Brain microvascular endothelial cell (primary cell): ENCODE data around the gene VTI1A.

Experiments used
- DNase-seq: peaks from one replicate; pipeline ENCODE4 v3.0.0-alpha.2; 2020
- H3K27ac ChIP-seq: fragments of 250-450 bp; sonication (Bioruptor Pico); 2 replicates; pipeline ENCODE4 v1.5.1; 2020; ENCODE audit warnings: mild to moderate bottlenecking, moderate library complexity
- H3K27me3 ChIP-seq: fragments of 250-450 bp; sonication (Bioruptor Pico); replicated peaks from 2 replicates; pipeline ENCODE4 v1.5.1; 2020; ENCODE audit warnings: mild to moderate bottlenecking
- H3K36me3 ChIP-seq: fragments of 250-450 bp; sonication (Bioruptor Pico); replicated peaks from 2 replicates; pipeline ENCODE4 v1.5.1; 2020; ENCODE audit warnings: mild to moderate bottlenecking
- H3K4me3 ChIP-seq: 2 replicates; pipeline ENCODE4 v1.5.1; 2011; ENCODE audit warnings: low read depth, mild to moderate bottlenecking, control low read depth, low read length, moderate library complexity
- in situ Hi-C: cut with HindIII; loops from 2 replicates; pipeline ENCODE4 v1.10.0; 2017; ENCODE audit warnings: low sequenced_read_pairs, low pct_ligation_motif_present
- TF ChIP-seq, protein P1 (sequence below): IDR thresholded peaks from 2 replicates; pipeline ENCODE4 v1.5.1; 2011; ENCODE audit warnings: low read depth, mild to moderate bottlenecking, moderate library complexity, low read length, control low read depth, inconsistent platforms; ENCODE audit errors: missing control alignments

VTI1A gene

DNA sequence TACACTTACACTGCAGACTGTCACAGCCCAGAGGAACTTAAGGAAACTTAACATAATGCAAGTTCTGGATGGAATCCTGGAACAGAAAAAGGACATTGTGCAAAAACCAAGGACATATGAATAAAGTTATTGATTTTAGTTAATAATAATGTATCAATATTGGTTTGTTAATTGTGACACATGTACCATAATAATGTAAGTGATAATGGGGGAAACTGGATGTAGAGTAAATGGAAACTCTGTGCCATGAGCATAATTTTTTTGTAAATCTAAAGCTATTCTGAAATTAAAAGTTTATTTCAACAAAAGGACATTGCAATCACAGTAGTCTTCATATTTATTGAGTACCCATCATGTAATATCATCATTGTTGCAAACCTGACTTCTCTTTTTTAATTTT is 107.2 kb downstream of the VTI1A start:
- H3K4me3 ChIP-seq: no peak overlapping the region
- TF ChIP-seq, protein P1, sequence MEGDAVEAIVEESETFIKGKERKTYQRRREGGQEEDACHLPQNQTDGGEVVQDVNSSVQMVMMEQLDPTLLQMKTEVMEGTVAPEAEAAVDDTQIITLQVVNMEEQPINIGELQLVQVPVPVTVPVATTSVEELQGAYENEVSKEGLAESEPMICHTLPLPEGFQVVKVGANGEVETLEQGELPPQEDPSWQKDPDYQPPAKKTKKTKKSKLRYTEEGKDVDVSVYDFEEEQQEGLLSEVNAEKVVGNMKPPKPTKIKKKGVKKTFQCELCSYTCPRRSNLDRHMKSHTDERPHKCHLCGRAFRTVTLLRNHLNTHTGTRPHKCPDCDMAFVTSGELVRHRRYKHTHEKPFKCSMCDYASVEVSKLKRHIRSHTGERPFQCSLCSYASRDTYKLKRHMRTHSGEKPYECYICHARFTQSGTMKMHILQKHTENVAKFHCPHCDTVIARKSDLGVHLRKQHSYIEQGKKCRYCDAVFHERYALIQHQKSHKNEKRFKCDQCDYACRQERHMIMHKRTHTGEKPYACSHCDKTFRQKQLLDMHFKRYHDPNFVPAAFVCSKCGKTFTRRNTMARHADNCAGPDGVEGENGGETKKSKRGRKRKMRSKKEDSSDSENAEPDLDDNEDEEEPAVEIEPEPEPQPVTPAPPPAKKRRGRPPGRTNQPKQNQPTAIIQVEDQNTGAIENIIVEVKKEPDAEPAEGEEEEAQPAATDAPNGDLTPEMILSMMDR: no peak
- no peaks in the 10 kb centered on the region for H3K36me3 ChIP-seq
- H3K27me3 ChIP-seq: no peaks in the 10 kb centered on the region
- DNase-seq: no peak
- H3K27ac ChIP-seq: no peak overlapping the region
- in situ Hi-C loops: no loop called here

DNA sequence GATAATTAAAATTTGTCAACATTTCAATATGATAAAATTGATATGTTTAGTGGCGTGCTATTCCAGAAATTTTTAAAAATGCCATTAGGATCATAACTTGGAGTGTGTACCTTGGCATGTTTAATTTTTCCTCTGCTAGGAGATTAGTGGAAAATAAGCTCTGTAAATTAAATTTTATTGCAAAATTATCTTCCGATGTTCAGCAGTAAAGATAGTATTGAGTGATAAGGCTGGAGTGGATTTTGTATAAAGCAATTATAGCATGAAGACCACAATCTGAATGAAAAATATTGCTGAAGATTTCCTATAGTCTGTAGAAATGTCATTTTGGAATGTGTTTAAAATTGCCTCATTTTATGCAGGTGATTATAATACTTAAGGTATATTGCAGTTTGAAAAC is 110.2 kb downstream of the VTI1A start:
- no peaks in the 10 kb centered on the region for H3K27me3 ChIP-seq
- no peaks in the 10 kb centered on the region for H3K36me3 ChIP-seq
- TF ChIP-seq, protein P1: no peak
- H3K4me3 ChIP-seq: no peak overlapping the region
- no peak for DNase-seq
- H3K27ac ChIP-seq: no peak overlapping the region
- in situ Hi-C loops: no loop called here

DNA sequence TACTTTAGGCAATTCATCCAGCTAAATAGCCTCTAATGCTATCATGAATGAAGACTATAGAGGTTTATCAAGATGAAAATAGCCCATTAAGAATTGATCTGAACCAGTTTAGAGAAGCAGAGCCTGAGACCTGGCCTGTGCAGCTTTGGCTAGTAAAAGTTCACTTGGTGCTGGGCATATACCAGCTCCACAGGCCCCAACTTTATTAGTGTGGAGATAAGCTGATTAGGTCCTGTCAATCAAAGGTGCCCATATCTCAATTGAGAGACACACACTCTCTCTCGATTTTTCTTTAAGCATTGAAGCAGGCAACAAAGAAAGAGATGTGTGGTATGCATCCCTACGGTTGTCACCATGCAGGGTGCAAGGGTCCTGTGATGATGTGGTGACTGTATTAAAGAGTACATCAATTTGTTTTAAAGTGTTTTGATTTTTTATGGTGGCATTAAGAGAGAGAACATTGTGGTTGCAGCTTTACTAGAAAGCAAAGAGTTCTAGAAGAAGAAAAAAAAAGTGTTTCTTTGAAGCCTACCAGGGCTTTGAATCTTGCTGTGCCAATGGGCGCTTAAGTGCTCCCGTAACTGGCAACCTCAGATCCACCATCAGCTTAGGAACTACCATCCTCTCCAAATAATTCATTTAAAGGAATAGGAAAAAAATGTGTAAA is 111.6 kb downstream of the VTI1A start:
- TF ChIP-seq, protein P1: no peak
- Histone ChIP-seq H3K27ac (no peak overlapping the region), H3K27me3 (no peaks in the 10 kb centered on the region), H3K4me3 (no peak overlapping the region), H3K36me3 (no peaks in the 10 kb centered on the region)
- in situ Hi-C loops: no loop called here
- no peak for DNase-seq

DNA sequence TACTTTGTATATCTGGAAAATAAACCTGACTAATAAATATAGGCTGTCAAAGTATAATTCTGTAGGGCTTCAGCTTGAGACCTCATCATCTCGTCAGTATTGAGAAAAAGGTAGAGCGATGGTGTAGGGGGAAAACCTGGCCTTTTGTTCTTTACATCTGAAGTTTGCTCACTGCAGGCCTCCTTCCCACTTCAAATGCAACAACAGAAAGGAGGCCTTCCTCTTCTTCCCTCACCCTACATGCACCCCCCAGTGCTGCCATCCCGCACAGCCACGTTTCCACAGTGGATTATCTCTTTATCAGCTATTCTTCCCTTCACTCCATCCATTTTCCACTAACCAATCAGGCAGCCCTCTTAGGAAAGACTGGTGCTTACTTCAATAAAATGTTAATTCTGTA is 112.3 kb downstream of the VTI1A start:
- Histone ChIP-seq H3K27ac (no peak overlapping the region), H3K36me3 (no peaks in the 10 kb centered on the region), H3K27me3 (no peaks in the 10 kb centered on the region), H3K4me3 (no peak overlapping the region)
- TF ChIP-seq, protein P1: no peak
- no peak for DNase-seq
- in situ Hi-C loops: no loop called here

DNA sequence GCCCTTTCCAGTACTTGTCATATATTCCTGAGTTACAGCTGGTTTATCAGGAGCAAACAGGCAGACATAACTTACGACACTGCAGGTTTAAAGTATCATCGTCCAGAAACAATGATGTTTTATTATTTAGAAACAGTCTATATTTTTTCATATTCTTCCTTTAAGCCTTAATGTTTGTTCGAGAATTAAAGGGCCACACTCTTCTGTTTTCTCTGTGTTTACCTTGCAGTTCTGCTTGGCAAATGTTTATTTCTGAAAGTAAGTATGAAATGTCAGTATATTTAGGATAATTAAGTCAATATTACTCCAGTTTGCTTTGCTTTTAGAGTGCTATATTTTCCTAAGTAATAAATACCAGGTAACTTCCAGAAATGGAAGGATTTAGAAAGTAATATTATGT is 115.1 kb downstream of the VTI1A start:
- Histone ChIP-seq H3K27ac (no peak overlapping the region), H3K27me3 (no peaks in the 10 kb centered on the region), H3K4me3 (no peak overlapping the region), H3K36me3 (no peaks in the 10 kb centered on the region)
- in situ Hi-C loops: no loop called here
- DNase-seq: no peak
- TF ChIP-seq, protein P1: no peak
